ENCODE results near the gene TPCN1. TPM values are rescaled to one million over a fixed set of nuclear protein-coding genes. Genes with fewer than 3 reads are reported as not detected.

The TPCN1 gene
- total RNA-seq, 1 experiment from 2014 or later, result 13.5 TPM

- Mint-ChIP-seq H3K27me3 (ENCODE audit: low read depth) (no peaks in the 10 kb centered on the region; the same call in 1 of the 2 replicates), H3K4me1 (peaks cover 17 to 19% of the 10 kb centered on the region in 2 experiments), H3K27ac (peak overlapping the region in 1 of 3 experiments; percentile 25; a peak in 1 of 7 replicates), H3K9me3 (no peaks in the 10 kb centered on the region), H3K36me3 (ENCODE audit: insufficient read depth in 1 of 3, low read depth in 3 of 3) (peaks cover 11 to 19% (median 14%) of the 10 kb centered on the region in 3 experiments; a peak in 6 of 7 replicates), H3K4me3 (no peak overlapping the region)
- Histone ChIP-seq H3K27me3 (ENCODE audit: insufficient read depth, low read length) (no peaks in the 10 kb centered on the region), H4K5ac (ENCODE audit: insufficient read length, low read depth, low read length) (no peak overlapping the region), H4K8ac (replicated peaks; ENCODE audit: insufficient read length, low read depth, low read length) (no peak overlapping the region), H3K4ac (ENCODE audit: low read depth, low read length) (no peak overlapping the region), H3K9ac (ENCODE audit: extremely low read depth, insufficient read length, low read length) (no peak overlapping the region), H2BK5ac (ENCODE audit: insufficient read length, low read length) (no peak overlapping the region), H3K18ac (ENCODE audit: insufficient read length, low read depth, low read length) (no peak overlapping the region), H2BK12ac (ENCODE audit: insufficient read length, low read depth, low read length) (no peak overlapping the region), H2AK5ac (ENCODE audit: insufficient read length, low read length) (no peak overlapping the region), H3K79me2 (ENCODE audit: insufficient read depth, low read length) (no peaks in the 10 kb centered on the region), H2BK15ac (ENCODE audit: low read depth, low read length) (no peak overlapping the region), H3K23me2 (ENCODE audit: insufficient read length, low read depth, low read length, poor library complexity, severe bottlenecking) (no peaks in the 10 kb centered on the region), H3K56ac (ENCODE audit: insufficient read length, low read depth, low read length) (no peak overlapping the region), H4K91ac (ENCODE audit: insufficient read length, low read depth, low read length) (no peak overlapping the region), H2BK120ac (ENCODE audit: low read depth, low read length, poor library complexity, severe bottlenecking) (no peak overlapping the region), H3K79me1 (ENCODE audit: insufficient read depth, low read depth, low read length, poor library complexity, severe bottlenecking) (no peaks in the 10 kb centered on the region), H3T11ph (ENCODE audit: low read length) (no peak overlapping the region), H3K14ac (ENCODE audit: insufficient read depth, low read length) (no peak overlapping the region), H3K4me2 (ENCODE audit: insufficient read depth, insufficient read length, low read length) (no peak overlapping the region), H2AFZ (ENCODE audit: low read length) (no peak overlapping the region), H3K23ac (ENCODE audit: insufficient read length, low read depth, low read length) (no peak overlapping the region), H3K9me3 (ENCODE audit: control insufficient read depth, low read depth, low read length) (no peaks in the 10 kb centered on the region), H2BK20ac (ENCODE audit: low read depth, low read length, poor library complexity, severe bottlenecking) (no peak overlapping the region), H4K20me1 (ENCODE audit: control insufficient read depth, insufficient read depth, insufficient read length) (no peaks in the 10 kb centered on the region), H3K4me1 (ENCODE audit: insufficient read depth, low read length) (no peaks in the 10 kb centered on the region), H3K27ac (ENCODE audit: insufficient read length, low read depth, low read length) (no peak overlapping the region)
- WGBS (ENCODE audit: extremely low coverage, insufficient read length, low lambda C conversion rate), result no CpG with 5 or more reads among the region's 3 CpGs
- no peak for TF ChIP-seq CTCF (conservative IDR thresholded peaks at IDR 0.05)
- no peak for DNase-seq
These were observed 18.1 kb downstream of the TPCN1 start for GRCh38 chr12:113239288-113239771.

Data from H9 (cell line).